ENCODE results near the gene CLCA2. TPM values are rescaled to one million over a fixed set of nuclear protein-coding genes. Genes with fewer than 3 reads are reported as not detected.

Gene CLCA2, protein sequence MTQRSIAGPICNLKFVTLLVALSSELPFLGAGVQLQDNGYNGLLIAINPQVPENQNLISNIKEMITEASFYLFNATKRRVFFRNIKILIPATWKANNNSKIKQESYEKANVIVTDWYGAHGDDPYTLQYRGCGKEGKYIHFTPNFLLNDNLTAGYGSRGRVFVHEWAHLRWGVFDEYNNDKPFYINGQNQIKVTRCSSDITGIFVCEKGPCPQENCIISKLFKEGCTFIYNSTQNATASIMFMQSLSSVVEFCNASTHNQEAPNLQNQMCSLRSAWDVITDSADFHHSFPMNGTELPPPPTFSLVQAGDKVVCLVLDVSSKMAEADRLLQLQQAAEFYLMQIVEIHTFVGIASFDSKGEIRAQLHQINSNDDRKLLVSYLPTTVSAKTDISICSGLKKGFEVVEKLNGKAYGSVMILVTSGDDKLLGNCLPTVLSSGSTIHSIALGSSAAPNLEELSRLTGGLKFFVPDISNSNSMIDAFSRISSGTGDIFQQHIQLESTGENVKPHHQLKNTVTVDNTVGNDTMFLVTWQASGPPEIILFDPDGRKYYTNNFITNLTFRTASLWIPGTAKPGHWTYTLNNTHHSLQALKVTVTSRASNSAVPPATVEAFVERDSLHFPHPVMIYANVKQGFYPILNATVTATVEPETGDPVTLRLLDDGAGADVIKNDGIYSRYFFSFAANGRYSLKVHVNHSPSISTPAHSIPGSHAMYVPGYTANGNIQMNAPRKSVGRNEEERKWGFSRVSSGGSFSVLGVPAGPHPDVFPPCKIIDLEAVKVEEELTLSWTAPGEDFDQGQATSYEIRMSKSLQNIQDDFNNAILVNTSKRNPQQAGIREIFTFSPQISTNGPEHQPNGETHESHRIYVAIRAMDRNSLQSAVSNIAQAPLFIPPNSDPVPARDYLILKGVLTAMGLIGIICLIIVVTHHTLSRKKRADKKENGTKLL
- not detected for total RNA-seq (2021; ENCODE audit: unreplicated experiment)
- polyA plus RNA-seq (2012; ENCODE audit: insufficient read length): not detected
- percentile 7 among the genes with signal in this experiment for Bru-seq, nascent RNA
- percentile 9 among the genes with signal in this experiment for BruChase-seq, experiment 1, labeled RNA remaining after a 2-hour chase
- BruChase-seq, experiment 2, labeled RNA remaining after a 6-hour chase: percentile 8 among the genes with signal in this experiment
- long read RNA-seq: 0 reads

DNA sequence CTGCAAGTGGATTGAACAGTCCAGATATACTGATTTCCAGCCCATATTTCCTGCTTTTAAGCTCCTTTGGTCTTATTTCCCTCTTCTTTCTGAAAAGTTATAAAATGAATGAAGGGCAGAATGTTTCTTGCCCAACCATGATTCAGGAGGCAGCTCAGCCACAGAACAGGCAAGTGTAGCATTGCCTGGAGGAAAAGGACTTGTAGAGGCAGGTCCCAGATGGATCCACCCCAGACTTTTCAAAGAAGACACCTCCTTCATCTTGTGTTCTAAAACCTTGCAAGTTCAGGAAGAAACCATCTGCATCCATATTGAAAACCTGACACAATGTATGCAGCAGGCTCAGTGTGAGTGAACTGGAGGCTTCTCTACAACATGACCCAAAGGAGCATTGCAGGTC, at the start of gene CLCA2:
TSS of gene CLCA2 (plus strand) at position 299 of the 400 bp plus-strand sequence. CDS start at position 376, 77 bp downstream.
- ATAC-seq: no peak
- no TSS peak for BruUV-seq (replicated peaks)
- in situ Hi-C loops (cut with HindIII; ENCODE audit: low pct_unique_long_range_greater_than_20kb, low sequenced_read_pairs) (no loop called here), intact Hi-C loops (cut with micrococcal nuclease; ENCODE audit: unreplicated experiment) (no loop called here)
- POLR2A ChIA-PET: no interaction called here
- DNase-seq (ENCODE audit: low read depth, low spot score): no peak
- Histone ChIP-seq H3K9me3 (ENCODE audit: control insufficient read depth, insufficient read depth, low read depth, low read length) (no peaks in the 10 kb centered on the region), H3K4me1 (ENCODE audit: control insufficient read depth, insufficient read depth, low read length) (no peaks in the 10 kb centered on the region), H3K4me3 (ENCODE audit: low read depth in 2 of 2, low read length in 2 of 2) (no peak within 1 kb of the TSS), H3K36me3 (ENCODE audit: control insufficient read depth, insufficient read depth, low read length) (no peaks in the 10 kb centered on the region), H3K27me3 (ENCODE audit: control insufficient read depth, insufficient read depth, low read length) (peaks cover 78% of the 10 kb centered on the region), H3K27ac (ENCODE audit: low read length) (no peak within 1 kb of the TSS)
- CTCF ChIA-PET: no interaction called here
- TF ChIP-seq, protein P1, sequence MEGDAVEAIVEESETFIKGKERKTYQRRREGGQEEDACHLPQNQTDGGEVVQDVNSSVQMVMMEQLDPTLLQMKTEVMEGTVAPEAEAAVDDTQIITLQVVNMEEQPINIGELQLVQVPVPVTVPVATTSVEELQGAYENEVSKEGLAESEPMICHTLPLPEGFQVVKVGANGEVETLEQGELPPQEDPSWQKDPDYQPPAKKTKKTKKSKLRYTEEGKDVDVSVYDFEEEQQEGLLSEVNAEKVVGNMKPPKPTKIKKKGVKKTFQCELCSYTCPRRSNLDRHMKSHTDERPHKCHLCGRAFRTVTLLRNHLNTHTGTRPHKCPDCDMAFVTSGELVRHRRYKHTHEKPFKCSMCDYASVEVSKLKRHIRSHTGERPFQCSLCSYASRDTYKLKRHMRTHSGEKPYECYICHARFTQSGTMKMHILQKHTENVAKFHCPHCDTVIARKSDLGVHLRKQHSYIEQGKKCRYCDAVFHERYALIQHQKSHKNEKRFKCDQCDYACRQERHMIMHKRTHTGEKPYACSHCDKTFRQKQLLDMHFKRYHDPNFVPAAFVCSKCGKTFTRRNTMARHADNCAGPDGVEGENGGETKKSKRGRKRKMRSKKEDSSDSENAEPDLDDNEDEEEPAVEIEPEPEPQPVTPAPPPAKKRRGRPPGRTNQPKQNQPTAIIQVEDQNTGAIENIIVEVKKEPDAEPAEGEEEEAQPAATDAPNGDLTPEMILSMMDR (IDR thresholded peaks at IDR 0.05): 0 out of 2 replicates have a peak, but pooled peaks have one; percentile 6
- no peak for TF ChIP-seq SIN3A (IDR thresholded peaks at IDR 0.05; ENCODE audit: borderline replicate concordance, insufficient read depth, low read depth, low read length)
- TF ChIP-seq POLR2AphosphoS5 (IDR thresholded peaks at IDR 0.05; ENCODE audit: low read depth, low read length): no peak

DNA sequence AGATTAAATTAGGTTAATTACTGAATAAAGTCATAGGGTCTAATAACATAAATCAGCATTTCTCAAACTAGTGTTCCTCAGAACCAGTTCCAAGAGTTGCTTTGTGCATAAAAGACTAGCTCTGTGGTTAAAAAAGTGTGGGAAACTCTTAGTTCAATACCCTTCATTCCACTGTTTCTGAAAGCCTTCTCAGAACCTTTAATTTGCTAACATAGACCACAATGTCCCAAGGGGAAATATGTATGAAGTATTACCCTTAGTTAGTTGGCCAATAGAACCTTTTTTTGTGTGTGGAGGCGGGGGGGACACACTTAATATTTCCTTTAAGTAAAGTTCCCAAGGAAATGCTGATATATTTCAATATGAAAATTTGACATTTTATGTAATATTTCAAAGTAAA, 48.3 kb upstream of the CLCA2 start:
- CTCF ChIA-PET: no interaction called here
- TF ChIP-seq, protein P2, sequence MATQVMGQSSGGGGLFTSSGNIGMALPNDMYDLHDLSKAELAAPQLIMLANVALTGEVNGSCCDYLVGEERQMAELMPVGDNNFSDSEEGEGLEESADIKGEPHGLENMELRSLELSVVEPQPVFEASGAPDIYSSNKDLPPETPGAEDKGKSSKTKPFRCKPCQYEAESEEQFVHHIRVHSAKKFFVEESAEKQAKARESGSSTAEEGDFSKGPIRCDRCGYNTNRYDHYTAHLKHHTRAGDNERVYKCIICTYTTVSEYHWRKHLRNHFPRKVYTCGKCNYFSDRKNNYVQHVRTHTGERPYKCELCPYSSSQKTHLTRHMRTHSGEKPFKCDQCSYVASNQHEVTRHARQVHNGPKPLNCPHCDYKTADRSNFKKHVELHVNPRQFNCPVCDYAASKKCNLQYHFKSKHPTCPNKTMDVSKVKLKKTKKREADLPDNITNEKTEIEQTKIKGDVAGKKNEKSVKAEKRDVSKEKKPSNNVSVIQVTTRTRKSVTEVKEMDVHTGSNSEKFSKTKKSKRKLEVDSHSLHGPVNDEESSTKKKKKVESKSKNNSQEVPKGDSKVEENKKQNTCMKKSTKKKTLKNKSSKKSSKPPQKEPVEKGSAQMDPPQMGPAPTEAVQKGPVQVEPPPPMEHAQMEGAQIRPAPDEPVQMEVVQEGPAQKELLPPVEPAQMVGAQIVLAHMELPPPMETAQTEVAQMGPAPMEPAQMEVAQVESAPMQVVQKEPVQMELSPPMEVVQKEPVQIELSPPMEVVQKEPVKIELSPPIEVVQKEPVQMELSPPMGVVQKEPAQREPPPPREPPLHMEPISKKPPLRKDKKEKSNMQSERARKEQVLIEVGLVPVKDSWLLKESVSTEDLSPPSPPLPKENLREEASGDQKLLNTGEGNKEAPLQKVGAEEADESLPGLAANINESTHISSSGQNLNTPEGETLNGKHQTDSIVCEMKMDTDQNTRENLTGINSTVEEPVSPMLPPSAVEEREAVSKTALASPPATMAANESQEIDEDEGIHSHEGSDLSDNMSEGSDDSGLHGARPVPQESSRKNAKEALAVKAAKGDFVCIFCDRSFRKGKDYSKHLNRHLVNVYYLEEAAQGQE (IDR thresholded peaks at IDR 0.05; ENCODE audit: insufficient read depth in 1 of 2, low read depth in 2 of 2, low read length in 1 of 2): no peak
- ATAC-seq (no peak), DNase-seq (ENCODE audit: low read depth, low spot score) (no peak)
- no peaks in the 10 kb centered on the region; the same call in 1 of the 2 replicates for H3K4me1 ChIP-seq (ENCODE audit: control insufficient read depth, insufficient read depth, low read length)
- in situ Hi-C loops (cut with HindIII; ENCODE audit: low pct_unique_long_range_greater_than_20kb, low sequenced_read_pairs): no loop called here
- H3K4me3 ChIP-seq (ENCODE audit: low read depth in 2 of 2, low read length in 2 of 2): no peak overlapping the region
- H3K36me3 ChIP-seq (ENCODE audit: control insufficient read depth, insufficient read depth, low read length): peaks cover 16% of the 10 kb centered on the region; the same call in 1 of the 2 replicates
- H3K27me3 ChIP-seq (ENCODE audit: control insufficient read depth, insufficient read depth, low read length): no peaks in the 10 kb centered on the region
- H3K9me3 ChIP-seq (ENCODE audit: control insufficient read depth, insufficient read depth, low read depth, low read length): peaks cover 3% of the 10 kb centered on the region; the same call in 1 of the 2 replicates
- H3K27ac ChIP-seq (ENCODE audit: low read length): no peak overlapping the region
- POLR2A ChIA-PET: no interaction called here
- no TSS peak for BruUV-seq (replicated peaks)
- intact Hi-C loops (cut with micrococcal nuclease; ENCODE audit: unreplicated experiment): no loop called here

Data from Panc1 (cell line).